ENCODE measurements around the gene DGKD.

DNA sequence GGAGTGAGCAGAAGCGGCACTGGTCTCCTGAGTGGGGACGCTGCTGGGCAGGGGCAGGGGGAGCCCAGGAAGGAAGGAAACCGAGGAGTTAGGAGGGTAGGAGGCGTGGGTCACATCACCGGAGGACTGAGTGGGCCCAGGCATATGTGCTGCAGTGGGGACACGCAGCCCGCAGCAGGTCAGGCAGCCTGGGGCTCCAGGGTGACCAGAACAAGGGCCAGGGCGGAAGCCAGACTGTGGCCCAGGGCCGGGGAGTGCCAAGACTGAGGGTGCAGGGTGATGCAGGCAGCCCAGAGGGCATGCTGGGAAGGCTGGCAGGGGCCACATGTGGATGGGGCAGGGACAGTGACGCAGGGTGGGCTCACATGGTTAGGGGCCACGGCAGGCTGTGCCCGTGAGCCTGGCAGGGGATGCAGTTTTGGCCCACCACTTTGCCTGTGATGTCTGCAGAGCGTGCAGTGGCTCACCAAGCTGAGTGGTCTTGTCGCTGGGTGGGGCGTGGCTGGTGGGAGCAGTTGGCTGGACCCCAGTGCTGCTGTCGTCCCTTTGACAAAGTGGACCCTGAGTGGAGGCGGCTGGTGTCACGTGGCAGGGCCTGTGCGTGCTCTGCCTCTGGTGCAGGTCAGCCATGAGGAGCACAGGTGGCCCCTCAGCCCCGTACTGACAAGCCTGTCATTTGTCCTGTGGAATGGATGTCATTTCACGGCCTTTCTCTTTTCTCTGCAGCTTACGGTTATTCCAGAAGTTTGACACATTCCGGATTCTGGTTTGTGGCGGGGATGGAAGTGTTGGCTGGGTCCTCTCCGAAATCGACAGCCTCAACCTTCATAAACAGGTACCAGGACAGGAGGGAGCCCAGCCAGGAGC is 87.1 kb downstream of the DGKD start:
- TF ChIP-seq POLR2AphosphoS5 (IDR thresholded peaks at IDR 0.05; ENCODE audit: low read depth, low read length), result no peak
- TF ChIP-seq POLR2A (IDR thresholded peaks at IDR 0.05; ENCODE audit: low read depth, low read length), result no peak
- TF ChIP-seq TAF1 (IDR thresholded peaks at IDR 0.05; ENCODE audit: borderline replicate concordance, low read depth, low read length), result no peak

Measured in GM12892 (cell line).